WTC11 (cell line): Measurements from ENCODE around the gene WDR31. TPM values are rescaled to one million over a fixed set of nuclear protein-coding genes. Genes with fewer than 3 reads are reported as not detected.

ENCODE experiments used
- ATAC-seq: fragments of 200-7000 bp; cut with Tn5 transposase; 2 replicates; pipeline ENCODE4 v1.10.0; 2021; ENCODE audit warnings: mild to moderate bottlenecking, moderate library complexity
- CTCF ChIA-PET: fragments of 300-600 bp; sonication (Branson Sonifier 250); formaldehyde crosslinking; loops from one replicate; lab custom pipeline; 2021; ENCODE audit warnings: antibody characterized with exemption; lab: Charles Lee
- POLR2A ChIA-PET: fragments of 350-600 bp; sonication (Branson Sonifier 250); formaldehyde crosslinking; loops from one replicate; lab custom pipeline; 2021; ENCODE audit warnings: antibody characterized with exemption; lab: Charles Lee
- DNase-seq: peaks from one replicate; pipeline ENCODE4 v3.0.0; 2021; ENCODE audit warnings: low spot score
- H3K27ac Mint-ChIP-seq: 2 replicates; pipeline ENCODE4 v1.8.0; 2021; ENCODE audit warnings: mixed read lengths
- H3K27me3 Mint-ChIP-seq: 2 replicates; pipeline ENCODE4 v1.8.0; 2021; ENCODE audit warnings: low read depth, mild to moderate bottlenecking, moderate library complexity, mixed read lengths
- H3K36me3 Mint-ChIP-seq: 2 replicates; pipeline ENCODE4 v1.8.0; 2021; ENCODE audit warnings: mixed read lengths
- H3K4me1 Mint-ChIP-seq: 2 replicates; pipeline ENCODE4 v1.8.0; 2022; ENCODE audit warnings: mixed read lengths
- H3K4me3 Mint-ChIP-seq: 2 replicates; pipeline ENCODE4 v1.8.0; 2021; ENCODE audit warnings: mild to moderate bottlenecking, moderate library complexity, mixed read lengths
- H3K9me3 Mint-ChIP-seq: 2 replicates; pipeline ENCODE4 v1.8.0; 2021; ENCODE audit warnings: mixed read lengths
- ARID4B ChIP-seq: sonication (generic); formaldehyde crosslinking; IDR thresholded peaks from 2 replicates; pipeline ENCODE4 v1.8.0; 2023; ENCODE audit warnings: missing genetic modification reagents, mild to moderate bottlenecking, borderline replicate concordance
- ATF2 ChIP-seq: sonication (generic); formaldehyde crosslinking; IDR thresholded peaks from 2 replicates; pipeline ENCODE4 v1.8.1; 2022; ENCODE audit warnings: low read depth, missing genetic modification reagents, borderline replicate concordance
- CREB1 ChIP-seq: sonication (generic); formaldehyde crosslinking; IDR thresholded peaks from 2 replicates; pipeline ENCODE4 v1.8.0; 2023; ENCODE audit warnings: mild to moderate bottlenecking, missing genetic modification reagents
- E2F1 ChIP-seq: sonication (generic); formaldehyde crosslinking; IDR thresholded peaks from 2 replicates; pipeline ENCODE4 v1.8.0; 2022; ENCODE audit warnings: mild to moderate bottlenecking, missing genetic modification reagents
- FOXP4 ChIP-seq: sonication (generic); formaldehyde crosslinking; IDR thresholded peaks from 2 replicates; pipeline ENCODE4 v1.8.0; 2022; ENCODE audit warnings: mild to moderate bottlenecking, missing genetic modification reagents
- GABPB1 ChIP-seq: sonication (generic); formaldehyde crosslinking; IDR thresholded peaks from 2 replicates; pipeline ENCODE4 v1.8.1; 2023; ENCODE audit warnings: mild to moderate bottlenecking, missing genetic modification reagents
- GRHL2 ChIP-seq: fragments of 250-450 bp; sonication (Bioruptor Pico); IDR thresholded peaks from 2 replicates; pipeline ENCODE4 v1.8.0; 2022; ENCODE audit warnings: mild to moderate bottlenecking, moderate library complexity; ENCODE audit not compliant: insufficient replicate concordance, severe bottlenecking
- HMGA2 ChIP-seq: fragments of 250-450 bp; sonication (Bioruptor Pico); IDR thresholded peaks from 2 replicates; pipeline ENCODE4 v1.4.0; 2021; ENCODE audit warnings: mild to moderate bottlenecking, moderate library complexity
- JAZF1 ChIP-seq: fragments of 250-450 bp; sonication (Bioruptor Pico); IDR thresholded peaks from 2 replicates; pipeline ENCODE4 v1.9.0; 2021; ENCODE audit warnings: moderate library complexity, mild to moderate bottlenecking, inconsistent platforms
- MAX ChIP-seq: sonication (generic); formaldehyde crosslinking; IDR thresholded peaks from 2 replicates; pipeline ENCODE4 v1.8.0; 2022; ENCODE audit warnings: mild to moderate bottlenecking, missing genetic modification reagents
- NFATC4 ChIP-seq: fragments of 250-450 bp; sonication (Bioruptor Pico); IDR thresholded peaks from 2 replicates; pipeline ENCODE4 v1.9.0; 2021; ENCODE audit warnings: mild to moderate bottlenecking
- NFE2L1 ChIP-seq: sonication (generic); formaldehyde crosslinking; IDR thresholded peaks from 2 replicates; pipeline ENCODE4 v1.8.1; 2023; ENCODE audit warnings: missing genetic modification reagents
- NR2C2 ChIP-seq: sonication (generic); formaldehyde crosslinking; IDR thresholded peaks from 2 replicates; pipeline ENCODE4 v1.8.0; 2022; ENCODE audit warnings: mild to moderate bottlenecking, missing genetic modification reagents
- SMAD4 ChIP-seq: sonication (generic); formaldehyde crosslinking; IDR thresholded peaks from 2 replicates; pipeline ENCODE4 v1.8.0; 2022; ENCODE audit warnings: mild to moderate bottlenecking, missing genetic modification reagents
- USF2 ChIP-seq: sonication (generic); formaldehyde crosslinking; IDR thresholded peaks from 2 replicates; pipeline ENCODE4 v1.8.1; 2023; ENCODE audit warnings: mild to moderate bottlenecking, missing genetic modification reagents, moderate library complexity
- ZMAT4 ChIP-seq: fragments of 250-450 bp; sonication (Bioruptor Pico); IDR thresholded peaks from 2 replicates; pipeline ENCODE4 v1.9.0; 2021; ENCODE audit warnings: mild to moderate bottlenecking
- ZNF219 ChIP-seq: sonication (generic); formaldehyde crosslinking; IDR thresholded peaks from 2 replicates; pipeline ENCODE4 v1.8.0; 2023; ENCODE audit warnings: missing genetic modification reagents, mild to moderate bottlenecking, borderline replicate concordance
- ZNF281 ChIP-seq: sonication (generic); formaldehyde crosslinking; IDR thresholded peaks from 2 replicates; pipeline ENCODE4 v1.8.0; 2023; ENCODE audit warnings: mild to moderate bottlenecking, missing genetic modification reagents
- ZNF532 ChIP-seq: fragments of 250-450 bp; sonication (Bioruptor Pico); IDR thresholded peaks from 2 replicates; pipeline ENCODE4 v1.9.0; 2021; ENCODE audit warnings: mild to moderate bottlenecking, borderline replicate concordance
- total RNA-seq: library from RNA; stranded (reverse); gene quantifications from 3 replicates; pipeline ENCODE4 v1.2.3, GENCODE V29; 2021

The WDR31 gene
- total RNA-seq, 1 experiment from 2014 or later, result 0.37 TPM

- no peak for TF ChIP-seq MAX
- no peak for TF ChIP-seq SMAD4
- no peak for TF ChIP-seq E2F1 (CRISPR knock-in tag)
- TF ChIP-seq ATF2, result no peak
- no peak for TF ChIP-seq NFE2L1 (CRISPR knock-in tag)
- no peak for TF ChIP-seq CREB1 (CRISPR knock-in tag)
- TF ChIP-seq NR2C2, result no peak
- TF ChIP-seq ZNF532, result no peak
- TF ChIP-seq GRHL2 (CRISPR knock-in tag), result no peak
- TF ChIP-seq GABPB1, result no peak
Measured at GRCh38 chr9:113326230-113326629, 13.8 kb downstream of the WDR31 start (continued).

- Mint-ChIP-seq H3K4me1 (no peaks in the 10 kb centered on the region), H3K36me3 (no peaks in the 10 kb centered on the region), H3K4me3 (no peak overlapping the region), H3K27me3 (peaks cover 24% of the 10 kb centered on the region), H3K27ac (no peak overlapping the region), H3K9me3 (no peaks in the 10 kb centered on the region)
- ChIA-PET POLR2A (no interaction called here), CTCF (no interaction called here)
- TF ChIP-seq ZMAT4 (no peak), HMGA2 (CRISPR knock-in tag) (no peak), ZNF219 (CRISPR knock-in tag) (no peak), USF2 (CRISPR knock-in tag) (no peak), JAZF1 (no peak), GABPB1 (no peak), NFATC4 (CRISPR knock-in tag) (no peak), FOXP4 (CRISPR knock-in tag) (no peak), ZNF281 (no peak), ARID4B (CRISPR knock-in tag) (no peak), GRHL2 (CRISPR knock-in tag) (no peak)
- ATAC-seq (no peak), DNase-seq (no peak)
Measured at GRCh38 chr9:113322671-113323070, 17.4 kb downstream of the WDR31 start.
